Adrenal gland (tissue), 12 donors: ENCODE results near the gene ZNF322. TPM values are rescaled to one million over a fixed set of nuclear protein-coding genes. Genes with fewer than 3 reads are reported as not detected.

Experiments used
- DNase-seq, 7 donors: peaks; one replicate each; pipeline ENCODE4 v3.0.0-alpha.2; 2019 to 2020
- H3K27ac ChIP-seq, 5 donors: fragments of 200-600 bp; sonication (generic) in 4 of 5; 1 replicate in 3 of 5; 2 replicates in 2 of 5; pipeline versions ENCODE4 v1.5.1 to v1.8.0; 2016 to 2020; ENCODE audit warnings: mild to moderate bottlenecking in 1 of 5
- H3K27me3 ChIP-seq: fragments of 200-600 bp; 2 replicates; pipeline ENCODE4 v1.8.0; 2021
- H3K36me3 ChIP-seq, 2 donors: fragments of 200-600 bp; replicated peaks in 1 of 2; 1 replicate in 1 of 2; 2 replicates in 1 of 2; pipeline versions ENCODE4 v1.5.1 to v1.8.0; 2018 to 2022
- H3K4me1 ChIP-seq, 2 donors: fragments of 200-600 bp; replicated peaks in 1 of 2; 1 replicate in 1 of 2; 2 replicates in 1 of 2; pipeline versions ENCODE4 v1.5.1 to v1.8.0; 2018 to 2021
- H3K4me3 ChIP-seq, 4 donors: fragments of 200-600 bp; sonication (generic) in 3 of 4; one replicate each; pipeline ENCODE4 v1.5.1; 2016 to 2018
- H3K9me3 ChIP-seq, 3 donors: fragments of 200-600 bp; sonication (generic) in 1 of 3; replicated peaks in 1 of 3; 1 replicate in 2 of 3; 2 replicates in 1 of 3; pipeline versions ENCODE4 v1.5.1 to v1.8.0; 2016 to 2021
- CTCF ChIP-seq, 6 experiments: fragments of 450-650 bp in 4 of 6; fragments of 200-600 bp in 2 of 6; sonication (generic) in 1 of 6; IDR thresholded peaks; 1 replicate in 5 of 6; 2 replicates in 1 of 6; pipeline versions ENCODE4 v1.5.1 to v1.8.0; 2016 to 2021; ENCODE audit warnings: antibody characterized with exemption in 6 of 6, mild to moderate bottlenecking in 2 of 6, moderate library complexity in 1 of 6
- POLR2A ChIP-seq, 2 donors: fragments of 450-650 bp; IDR thresholded peaks; one replicate each; pipeline ENCODE4 v1.6.1; 2017; ENCODE audit warnings: antibody characterized with exemption in 2 of 2, mild to moderate bottlenecking in 2 of 2, moderate library complexity in 1 of 2
- WGBS, 4 donors: extraction: QIAGEN DNeasy Blood & Tissue Kit in 2 of 4; methylation state at CpG; one replicate each; pipeline versions ENCODE4 v1.1.5 to v1.1.7; 2013 to 2017; 5-methylcytosine and 5-hydroxymethylcytosine counted together
- intact Hi-C, 2 donors: fragments of 100-400 bp; cut with DNase I; formaldehyde crosslinking; loops; one replicate each; pipeline versions ENCODE4 v1.14.1 to v1.15.0; 2022 to 2023
- polyA plus RNA-seq, 3 donors: library from polyadenylated mRNA; stranded (reverse); fragments of 200-250 nt in 2 of 3; fragments of 350-450 nt in 1 of 3; fragmentation: Illumina TruSeq in 1 of 3; extraction: RNeasy Lipid Tissue Mini Kit (QIAGEN cat#74804) in 1 of 3; gene quantifications; one replicate each; pipeline ENCODE4 v1.2.3, GENCODE V29; 2013 to 2014
- total RNA-seq, 9 donors: library from RNA; depleted of rRNA in 4 of 9; stranded (reverse); fragments of >200 nt in 4 of 9; fragments of 120-200 nt in 1 of 9; fragmentation: NEBNext Ultra II Directional in 1 of 9; extraction: Animal tissue kit (Norgen Biotek cat#: 25700) in 1 of 9; gene quantifications; one replicate each; pipeline versions ENCODE4 v1.1.0 to v1.2.4, GENCODE V29; 2013 to 2023
- donor health status: healthy with polysubstance abuse.
- donor health status: Bipolar disorder and iron deficiency.
- donor health status: DM: yes; HTN: yes; CAD: no.
- donor health status: DM: no; HTN: no; CAD: no.
- donor health status: DM: no; HTN: no; CAD: no.
- donor health status: DM: yes; HTN: yes; CAD: no.

Gene ZNF322
- total and polyA plus RNA-seq, 12 donors: 5.3 to 37.5 (median 21.7) TPM

DNA sequence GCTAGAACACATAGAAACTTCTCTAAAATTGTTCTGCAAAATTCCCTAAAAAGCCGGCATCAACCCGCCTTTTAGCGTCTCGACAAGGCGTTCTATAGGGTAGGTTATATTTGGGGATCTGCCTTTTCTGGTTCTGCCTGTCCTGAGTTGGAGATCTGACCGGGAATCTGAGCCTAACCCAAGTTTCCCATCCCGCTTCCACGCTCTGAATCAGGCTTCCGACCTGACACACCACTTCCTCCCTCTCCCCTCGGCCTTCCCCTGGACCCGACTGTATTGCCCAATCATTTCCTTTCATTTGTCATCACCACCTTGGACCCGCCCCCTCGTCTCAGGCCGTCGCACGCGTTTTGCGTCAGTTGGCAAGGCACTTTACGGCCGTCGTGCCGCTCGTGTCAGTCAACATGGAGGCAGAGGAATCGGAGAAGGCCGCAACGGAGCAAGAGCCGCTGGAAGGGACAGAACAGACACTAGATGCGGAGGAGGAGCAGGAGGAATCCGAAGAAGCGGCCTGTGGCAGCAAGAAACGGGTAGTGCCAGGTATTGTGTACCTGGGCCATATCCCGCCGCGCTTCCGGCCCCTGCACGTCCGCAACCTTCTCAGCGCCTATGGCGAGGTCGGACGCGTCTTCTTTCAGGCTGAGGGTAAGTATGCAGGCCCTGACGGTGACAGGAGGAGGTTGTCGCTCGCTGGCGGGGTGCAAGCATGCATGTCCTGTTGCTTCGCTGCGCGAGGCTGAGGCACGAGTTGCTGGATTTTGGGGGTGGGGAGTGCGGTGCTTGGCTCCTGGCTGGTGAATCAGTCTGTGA, 62.8 kb downstream of the ZNF322 start, which contains the start of gene ABT1:
Gene ABT1 (plus strand): TSS at position 375 of the 810 bp plus-strand sequence. CDS start 30 bp downstream, at position 405.
- peaks cover 10 to 16% of the 10 kb centered on the region in 2 donors for H3K4me1 ChIP-seq
- peak within 1 kb of the TSS; percentile 56 to 76 (median 64) for H3K4me3 ChIP-seq
- peak within 1 kb of the TSS; percentile 29 to 88 (median 86) for H3K27ac ChIP-seq
- 0 to 1% (median 0%) methylated on average over 26 to 51 of the region's 51 CpGs for WGBS, 4 donors
- peaks cover 0 to 21% of the 10 kb centered on the region in 2 donors for H3K36me3 ChIP-seq
- intact Hi-C loops: loop anchor here in 1 of 2 donors (5.0 kb wide), 1 partner anchor 254 kb away; no protein-coding TSS in a partner anchor
- H3K9me3 ChIP-seq: no peaks in the 10 kb centered on the region
- TF ChIP-seq POLR2A (IDR thresholded peaks at IDR 0.05): peak; percentile 35 to 81
- TF ChIP-seq CTCF (IDR thresholded peaks at IDR 0.05): no peak
- peak; percentile 97 to 99 (median 98) for DNase-seq
- H3K27me3 ChIP-seq: peaks cover 20% of the 10 kb centered on the region

DNA sequence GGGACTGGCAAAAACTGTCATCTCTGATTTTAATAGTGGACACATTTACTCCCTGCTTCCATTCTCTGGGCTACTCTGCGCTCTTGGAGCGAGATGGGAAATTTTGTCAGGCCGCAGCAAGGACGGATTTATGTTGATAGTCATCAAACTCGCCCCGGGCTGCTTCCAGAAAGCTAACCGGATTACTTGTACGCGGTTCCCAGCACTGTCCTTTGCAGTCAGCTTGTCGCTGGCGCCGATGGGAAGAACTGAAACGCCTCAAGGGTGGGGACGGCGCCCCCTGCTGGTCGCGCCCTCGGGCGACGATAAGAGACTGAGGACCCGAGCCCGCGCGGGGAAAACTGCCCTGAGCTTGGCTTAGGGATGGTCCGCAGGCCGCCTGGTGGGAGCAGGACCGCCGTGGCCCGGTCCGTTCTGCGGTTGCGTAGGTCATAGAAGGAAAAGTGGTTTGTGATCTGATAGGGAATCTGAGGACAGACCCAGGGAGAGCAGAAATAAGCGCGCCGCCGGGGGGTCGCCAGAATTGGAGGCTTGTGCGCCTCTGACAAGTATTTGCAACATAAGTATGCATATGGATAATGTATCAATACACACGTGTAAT, 63.8 kb downstream of the ZNF322 start:
- intact Hi-C loops: loop anchor here in 1 of 2 donors (5.0 kb wide), 1 partner anchor 253 kb away; no protein-coding TSS in a partner anchor
- TF ChIP-seq CTCF (IDR thresholded peaks at IDR 0.05) (peak; percentile 85 to 98 (median 90)), POLR2A (IDR thresholded peaks at IDR 0.05) (no peak)
- H3K27ac ChIP-seq: peak overlapping the region in 4 of 5 donors; percentile 76 to 87 (median 86)
- peak; percentile 87 to 97 (median 94) for DNase-seq
- H3K4me1 ChIP-seq: peaks cover 10 to 16% of the 10 kb centered on the region in 2 donors
- H3K9me3 ChIP-seq: no peaks in the 10 kb centered on the region
- 0 to 1% (median 1%) methylated on average over 19 to 39 of the region's 39 CpGs for WGBS, 4 donors
- peaks cover 20% of the 10 kb centered on the region for H3K27me3 ChIP-seq
- H3K36me3 ChIP-seq: peaks cover 0 to 21% of the 10 kb centered on the region in 2 donors
- peak overlapping the region in 2 of 4 donors; percentile 33 to 76 for H3K4me3 ChIP-seq

DNA sequence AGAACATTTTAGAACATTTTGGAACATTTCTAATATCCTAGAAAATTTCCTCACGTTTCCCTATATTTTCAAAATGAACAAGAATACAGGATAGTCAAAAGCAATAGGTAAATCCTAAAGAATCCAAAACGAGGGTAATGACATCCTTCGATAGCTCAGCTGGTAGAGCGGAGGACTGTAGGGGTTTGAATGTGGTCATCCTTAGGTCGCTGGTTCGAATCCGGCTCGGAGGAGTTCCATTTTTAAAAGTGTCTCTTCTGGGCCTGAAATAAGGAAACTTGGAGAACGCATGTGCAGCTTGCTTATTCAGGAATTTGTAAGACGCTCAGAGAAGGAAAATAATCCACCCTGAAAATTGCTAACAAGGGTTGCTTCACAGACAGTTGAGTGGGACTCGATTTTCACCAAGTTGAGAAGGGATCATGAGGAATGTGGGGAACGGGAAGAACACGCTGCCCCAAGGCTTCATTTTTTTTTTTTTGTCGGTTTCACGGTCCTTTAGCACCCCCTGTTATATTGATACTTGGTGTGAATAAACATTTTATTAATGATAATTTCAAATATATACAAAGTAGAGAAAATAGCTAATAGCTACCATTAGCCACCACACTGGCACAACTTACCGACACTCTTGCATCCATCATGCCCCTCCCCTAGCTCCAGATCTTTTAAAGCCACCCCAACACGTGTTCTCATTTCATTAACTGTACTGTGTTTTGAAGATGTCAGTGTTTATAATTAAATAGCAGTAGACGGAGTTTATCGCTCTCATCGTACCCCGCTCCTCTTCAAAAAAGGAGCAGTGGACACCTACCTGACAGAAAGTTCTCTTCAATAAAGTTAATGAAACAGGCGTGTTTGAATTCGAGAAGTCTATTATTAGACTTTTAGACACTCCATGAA, 64.6 kb downstream of the ZNF322 start:
- WGBS, 4 donors: 20 to 28% (median 25%) methylated on average over 23 of the region's 23 CpGs
- TF ChIP-seq CTCF (IDR thresholded peaks at IDR 0.05) (no peak), POLR2A (IDR thresholded peaks at IDR 0.05) (no peak)
- no peaks in the 10 kb centered on the region for H3K9me3 ChIP-seq

More for the DNA sequence above, 64.6 kb downstream of the ZNF322 start:
- Histone ChIP-seq H3K4me1 (peaks cover 10 to 16% of the 10 kb centered on the region in 2 donors), H3K27me3 (peaks cover 20% of the 10 kb centered on the region), H3K4me3 (peak overlapping the region in 2 of 4 donors; percentile 33 to 76), H3K27ac (peak overlapping the region in 3 of 5 donors; percentile 76 to 86 (median 86)), H3K36me3 (peaks cover 0 to 20% of the 10 kb centered on the region in 2 donors)
- intact Hi-C loops: loop anchor here in 1 of 2 donors (5.0 kb wide), 1 partner anchor 253 kb away; no protein-coding TSS in a partner anchor
- DNase-seq: no peak
